AG09309 (cell line): Measurements from ENCODE around the gene SCGB1D1.
"Not testable (repeated sequence)": the region's sequence is repeated elsewhere in the genome, so short reads cannot be mapped to it uniquely, and the experiment has no call there.

Experiments used
- DNase-seq: peaks from one replicate; pipeline ENCODE4 v3.0.0-alpha.2; 2010; ENCODE audit warnings: low read depth
- H3K4me3 ChIP-seq: 2 replicates; pipeline ENCODE4 v1.5.1; 2011; ENCODE audit warnings: mild to moderate bottlenecking, low read depth, low read length, moderate library complexity; ENCODE audit not compliant: control insufficient read depth
- TF ChIP-seq, protein P1 (sequence below): IDR thresholded peaks from 2 replicates; pipeline ENCODE4 v1.5.1; 2011; ENCODE audit warnings: mild to moderate bottlenecking, low read depth, low read length, inconsistent platforms; ENCODE audit not compliant: insufficient read depth, control insufficient read depth; ENCODE audit errors: missing control alignments

The SCGB1D1 gene

DNA sequence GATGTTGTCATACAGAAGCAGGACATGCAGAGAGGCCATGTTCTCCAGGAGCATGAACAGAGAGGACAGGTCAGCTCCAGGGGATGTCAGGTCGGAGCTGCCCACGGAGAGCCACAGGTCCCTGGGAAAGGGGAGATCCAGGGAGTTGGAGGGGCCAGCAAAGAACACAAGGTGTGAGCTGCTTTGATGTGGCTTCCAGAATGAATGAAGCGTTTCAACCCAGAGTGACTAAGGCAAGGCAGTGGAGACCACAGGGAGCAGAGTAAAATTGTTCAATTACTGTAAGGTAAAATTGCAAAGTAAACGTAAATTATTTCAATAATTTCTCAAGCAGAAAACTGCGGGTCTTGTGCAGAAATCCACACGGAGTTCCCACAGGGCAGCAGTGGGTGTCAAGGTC lies 12.9 kb downstream of the SCGB1D1 start:
- TF ChIP-seq, protein P1, sequence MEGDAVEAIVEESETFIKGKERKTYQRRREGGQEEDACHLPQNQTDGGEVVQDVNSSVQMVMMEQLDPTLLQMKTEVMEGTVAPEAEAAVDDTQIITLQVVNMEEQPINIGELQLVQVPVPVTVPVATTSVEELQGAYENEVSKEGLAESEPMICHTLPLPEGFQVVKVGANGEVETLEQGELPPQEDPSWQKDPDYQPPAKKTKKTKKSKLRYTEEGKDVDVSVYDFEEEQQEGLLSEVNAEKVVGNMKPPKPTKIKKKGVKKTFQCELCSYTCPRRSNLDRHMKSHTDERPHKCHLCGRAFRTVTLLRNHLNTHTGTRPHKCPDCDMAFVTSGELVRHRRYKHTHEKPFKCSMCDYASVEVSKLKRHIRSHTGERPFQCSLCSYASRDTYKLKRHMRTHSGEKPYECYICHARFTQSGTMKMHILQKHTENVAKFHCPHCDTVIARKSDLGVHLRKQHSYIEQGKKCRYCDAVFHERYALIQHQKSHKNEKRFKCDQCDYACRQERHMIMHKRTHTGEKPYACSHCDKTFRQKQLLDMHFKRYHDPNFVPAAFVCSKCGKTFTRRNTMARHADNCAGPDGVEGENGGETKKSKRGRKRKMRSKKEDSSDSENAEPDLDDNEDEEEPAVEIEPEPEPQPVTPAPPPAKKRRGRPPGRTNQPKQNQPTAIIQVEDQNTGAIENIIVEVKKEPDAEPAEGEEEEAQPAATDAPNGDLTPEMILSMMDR, result no peak
- H3K4me3 ChIP-seq, result no peak overlapping the region
- DNase-seq, result no peak

DNA sequence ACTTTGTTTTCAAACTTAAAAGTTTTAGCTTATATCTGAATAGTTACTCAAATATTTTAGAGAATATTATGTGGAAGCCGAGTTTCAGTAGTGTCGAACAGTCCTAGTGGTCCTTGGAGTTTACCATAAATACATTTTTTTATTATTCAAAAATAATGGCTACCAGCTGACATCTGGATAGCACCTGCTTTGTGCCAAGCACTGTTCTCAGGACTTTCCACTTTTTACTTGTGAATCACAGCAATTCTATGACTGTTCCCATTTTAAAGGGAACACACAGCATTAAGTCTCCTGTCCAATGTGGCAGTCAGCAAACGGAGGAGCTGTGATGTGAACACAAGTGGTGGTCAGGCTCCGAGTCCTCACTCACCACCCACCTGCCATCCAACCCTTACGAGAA lies 14.4 kb downstream of the SCGB1D1 start:
- H3K4me3 ChIP-seq, result no peak overlapping the region
- no peak for DNase-seq
- TF ChIP-seq, protein P1, result no peak

DNA sequence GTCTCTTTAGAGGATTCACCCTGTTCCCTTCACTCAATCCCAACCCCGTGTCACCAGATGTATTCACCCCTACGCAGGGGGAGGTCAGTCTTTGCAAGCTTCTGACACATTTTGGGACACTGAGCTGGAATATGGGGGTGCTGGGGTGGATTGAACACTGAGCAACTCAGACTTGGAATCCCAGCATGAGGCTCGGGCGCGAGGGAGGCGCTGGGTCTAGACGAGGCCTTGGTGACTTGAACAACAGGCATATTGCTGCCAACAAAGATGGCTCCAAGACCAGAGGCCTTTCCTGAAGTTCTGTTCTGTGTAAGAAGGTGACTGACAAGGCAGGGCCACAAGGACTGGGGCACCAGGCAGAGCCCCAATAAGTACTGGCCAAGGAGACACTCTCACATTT lies 15.4 kb downstream of the SCGB1D1 start:
- TF ChIP-seq, protein P1, result no peak
- H3K4me3 ChIP-seq, result no peak overlapping the region
- no peak for DNase-seq

DNA sequence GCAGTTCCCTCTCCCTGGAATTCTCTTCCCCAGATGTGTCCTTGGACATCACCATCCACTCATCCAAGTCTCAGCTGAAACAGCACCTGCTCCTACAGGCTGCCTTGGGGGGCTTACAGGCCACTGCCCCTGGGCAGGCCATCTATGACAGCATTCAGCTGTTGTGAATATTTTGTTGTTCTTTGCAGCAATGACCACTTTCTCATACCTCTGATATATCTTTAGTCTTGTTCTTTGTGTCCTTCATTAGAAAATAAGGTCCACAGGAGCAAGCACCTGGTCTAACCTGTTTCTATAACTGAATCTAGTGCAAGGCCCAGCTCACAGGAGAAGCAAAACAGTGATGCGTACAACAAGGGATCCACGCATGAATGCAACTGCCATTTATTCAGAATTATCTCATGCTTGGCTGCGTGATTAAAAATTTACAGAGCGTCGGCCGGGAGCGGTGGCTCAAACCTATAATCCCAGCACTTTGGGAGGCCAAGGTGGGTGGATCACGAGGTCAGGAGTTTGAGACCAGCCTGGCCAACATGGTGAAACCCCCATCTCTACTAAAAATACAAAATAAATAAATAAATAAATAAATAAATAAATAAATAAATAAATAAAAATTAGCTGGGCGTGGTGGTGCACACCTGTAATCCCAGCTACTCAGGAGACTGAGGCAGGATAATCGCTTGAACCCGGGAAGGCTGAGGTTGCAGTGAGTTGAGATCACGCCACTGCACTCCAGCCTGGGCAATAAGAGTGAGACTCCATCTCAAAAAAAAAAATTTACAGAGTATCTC lies 16.5 kb downstream of the SCGB1D1 start:
- not testable (repeated sequence) for H3K4me3 ChIP-seq, DNase-seq

DNA sequence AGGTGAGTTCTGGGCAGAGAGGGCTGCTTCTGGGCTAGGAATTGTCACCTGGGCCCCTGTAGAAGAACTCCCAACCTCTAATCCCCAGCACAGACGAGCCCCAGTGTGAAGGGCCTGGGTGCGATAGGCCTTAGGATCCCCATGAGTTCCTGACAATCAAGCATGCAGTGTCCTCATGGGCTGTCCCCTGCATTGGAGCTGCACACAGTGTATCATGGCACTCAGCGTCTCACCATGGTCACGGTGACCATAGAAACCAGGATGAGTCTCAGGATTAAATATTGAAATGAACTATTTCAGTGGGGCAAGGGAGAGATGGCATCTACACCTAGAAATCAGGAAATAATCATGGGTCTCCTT lies 18.7 kb downstream of the SCGB1D1 start:
- no peak for DNase-seq
- no peak overlapping the region for H3K4me3 ChIP-seq
- TF ChIP-seq, protein P1, result no peak

DNA sequence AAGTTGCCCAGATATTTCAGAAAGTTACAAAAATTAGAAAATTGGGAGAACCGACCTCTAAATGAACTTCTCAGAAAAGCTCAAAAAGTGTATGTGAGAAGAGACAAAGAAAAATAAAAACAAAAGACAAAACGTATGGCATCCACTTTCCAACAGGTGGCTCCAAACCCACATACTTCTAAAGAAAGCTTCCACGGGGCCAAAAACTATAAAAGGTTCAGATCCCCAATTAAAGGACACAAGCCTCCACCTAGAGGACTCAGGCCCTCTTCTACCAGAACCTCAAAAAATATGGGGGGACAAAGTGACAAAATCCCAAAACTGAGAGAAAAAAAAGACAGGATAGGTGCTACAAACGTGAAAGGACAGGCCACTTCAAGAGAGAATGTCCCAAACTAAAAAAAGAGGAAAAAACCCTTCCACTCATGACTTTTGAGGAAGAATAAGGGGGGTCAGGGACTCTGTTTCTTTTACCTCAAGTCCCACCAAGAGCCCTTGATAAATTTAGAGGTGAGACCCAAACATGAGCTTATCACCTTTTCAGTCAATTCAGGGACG lies 27.3 kb downstream of the SCGB1D1 start:
- no peak overlapping the region for H3K4me3 ChIP-seq
- TF ChIP-seq, protein P1, result peak; percentile 47
- no peak for DNase-seq

DNA sequence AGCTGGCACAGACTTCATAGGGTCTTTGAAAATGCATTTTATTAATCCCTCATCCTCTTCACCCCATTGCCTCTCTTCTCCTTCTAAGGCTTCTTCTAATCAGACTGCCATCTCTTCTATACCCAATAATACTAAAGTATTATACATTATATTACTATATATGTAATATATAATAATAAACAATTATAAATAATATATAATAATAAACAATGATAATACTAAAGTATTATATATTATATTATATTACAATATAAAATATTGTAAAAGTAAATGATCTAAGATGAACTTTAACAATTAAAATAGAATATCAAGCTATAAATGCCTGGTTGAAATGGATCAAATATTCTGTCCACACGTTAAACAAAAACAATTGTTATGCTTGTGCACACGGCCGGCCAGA lies 31.5 kb downstream of the SCGB1D1 start:
- TF ChIP-seq, protein P1, result no peak
- no peak overlapping the region for H3K4me3 ChIP-seq
- no peak for DNase-seq
